GM12864 (cell line): ENCODE data around the gene ATF7.
"Not testable (repeated sequence)": the region's sequence is repeated elsewhere in the genome, so short reads cannot be mapped to it uniquely, and the experiment has no call there.

ENCODE experiments used
- DNase-seq: peaks from one replicate; pipeline ENCODE4 v3.0.0-alpha.2; 2011; ENCODE audit warnings: low read depth
- H3K4me3 ChIP-seq: 2 replicates; pipeline ENCODE4 v1.5.1; 2011; ENCODE audit warnings: mild to moderate bottlenecking, low read depth, low read length, control low read depth
- TF ChIP-seq, protein P1 (sequence below): IDR thresholded peaks from 2 replicates; pipeline ENCODE4 v1.5.1; 2011; ENCODE audit warnings: low read depth, mild to moderate bottlenecking, moderate library complexity, low read length, control low read depth, inconsistent platforms; ENCODE audit errors: missing control alignments

ATF7 gene

DNA sequence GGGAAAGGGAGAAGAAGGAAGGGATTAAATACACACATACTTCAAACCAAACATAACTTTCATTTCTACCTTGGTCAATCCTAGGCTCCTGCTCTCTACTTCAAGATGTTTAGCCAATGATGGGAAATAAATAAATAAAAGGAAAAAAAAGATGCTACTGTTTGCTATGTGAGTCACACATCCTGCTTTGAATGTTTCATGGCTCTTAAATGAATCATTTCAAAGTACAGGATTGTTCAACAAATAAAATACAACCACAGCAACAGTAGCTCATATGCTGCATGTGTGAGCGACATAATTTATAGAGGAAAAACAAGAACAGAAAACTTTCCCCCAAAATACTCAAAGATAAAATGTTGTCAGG lies 64.6 kb downstream of the ATF7 start:
- TF ChIP-seq, protein P1, sequence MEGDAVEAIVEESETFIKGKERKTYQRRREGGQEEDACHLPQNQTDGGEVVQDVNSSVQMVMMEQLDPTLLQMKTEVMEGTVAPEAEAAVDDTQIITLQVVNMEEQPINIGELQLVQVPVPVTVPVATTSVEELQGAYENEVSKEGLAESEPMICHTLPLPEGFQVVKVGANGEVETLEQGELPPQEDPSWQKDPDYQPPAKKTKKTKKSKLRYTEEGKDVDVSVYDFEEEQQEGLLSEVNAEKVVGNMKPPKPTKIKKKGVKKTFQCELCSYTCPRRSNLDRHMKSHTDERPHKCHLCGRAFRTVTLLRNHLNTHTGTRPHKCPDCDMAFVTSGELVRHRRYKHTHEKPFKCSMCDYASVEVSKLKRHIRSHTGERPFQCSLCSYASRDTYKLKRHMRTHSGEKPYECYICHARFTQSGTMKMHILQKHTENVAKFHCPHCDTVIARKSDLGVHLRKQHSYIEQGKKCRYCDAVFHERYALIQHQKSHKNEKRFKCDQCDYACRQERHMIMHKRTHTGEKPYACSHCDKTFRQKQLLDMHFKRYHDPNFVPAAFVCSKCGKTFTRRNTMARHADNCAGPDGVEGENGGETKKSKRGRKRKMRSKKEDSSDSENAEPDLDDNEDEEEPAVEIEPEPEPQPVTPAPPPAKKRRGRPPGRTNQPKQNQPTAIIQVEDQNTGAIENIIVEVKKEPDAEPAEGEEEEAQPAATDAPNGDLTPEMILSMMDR: no peak
- no peak overlapping the region for H3K4me3 ChIP-seq
- DNase-seq: no peak

DNA sequence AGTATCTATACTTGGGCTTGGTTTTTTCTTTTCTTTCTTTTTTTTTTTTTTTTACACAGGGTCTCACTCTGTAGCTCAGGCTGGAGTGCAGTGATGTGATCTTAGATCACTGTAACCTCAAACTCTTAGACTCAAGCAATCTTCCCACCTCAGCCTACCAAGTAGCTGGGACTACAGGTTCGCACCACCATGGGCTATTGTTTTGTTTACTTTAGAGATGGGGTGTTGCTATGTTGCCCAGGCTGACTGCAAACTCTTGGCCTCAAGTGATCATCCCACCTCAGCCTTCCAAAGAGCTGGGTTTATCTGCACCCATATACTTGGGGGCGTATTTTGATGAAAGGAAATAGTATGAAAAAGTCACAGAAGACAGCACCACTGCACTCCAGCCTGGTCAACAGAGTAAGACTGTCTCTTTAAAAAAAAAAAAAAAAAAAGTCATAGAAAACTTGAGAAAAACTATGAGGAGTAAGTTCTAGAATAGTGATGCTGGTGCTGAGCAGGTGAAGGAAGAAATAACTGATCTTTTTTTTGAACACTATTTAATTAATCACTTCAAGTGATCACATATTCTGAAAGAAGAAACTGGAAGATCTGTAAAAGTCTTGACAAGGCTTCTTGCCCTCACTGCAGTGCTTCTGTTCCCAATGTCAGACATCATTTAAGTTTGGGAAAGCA lies 65.1 kb downstream of the ATF7 start:
- H3K4me3 ChIP-seq: no peak overlapping the region

DNA sequence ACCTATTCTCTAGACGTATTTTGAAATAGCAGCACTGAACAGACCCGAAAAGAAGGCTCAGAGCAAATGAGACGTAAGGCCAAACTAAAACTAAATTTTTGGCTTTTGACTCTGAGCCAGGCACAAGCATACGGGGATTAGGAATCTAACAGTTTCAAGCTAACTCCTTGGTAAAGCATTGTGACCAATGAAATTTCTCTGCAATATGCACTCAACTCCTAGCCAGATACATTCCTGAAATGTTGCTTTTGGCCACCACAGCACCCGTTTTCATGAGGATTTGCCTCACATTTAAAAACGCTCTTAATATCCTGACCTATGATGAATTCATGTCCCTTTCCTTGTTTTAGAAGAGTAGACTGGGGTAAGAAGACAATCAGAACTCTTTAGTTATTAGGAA lies 65.8 kb downstream of the ATF7 start:
- DNase-seq: no peak
- no peak overlapping the region for H3K4me3 ChIP-seq
- TF ChIP-seq, protein P1: no peak

More for the DNA sequence above, 65.1 kb downstream of the ATF7 start:
- TF ChIP-seq, protein P1: no peak
- DNase-seq: no peak

DNA sequence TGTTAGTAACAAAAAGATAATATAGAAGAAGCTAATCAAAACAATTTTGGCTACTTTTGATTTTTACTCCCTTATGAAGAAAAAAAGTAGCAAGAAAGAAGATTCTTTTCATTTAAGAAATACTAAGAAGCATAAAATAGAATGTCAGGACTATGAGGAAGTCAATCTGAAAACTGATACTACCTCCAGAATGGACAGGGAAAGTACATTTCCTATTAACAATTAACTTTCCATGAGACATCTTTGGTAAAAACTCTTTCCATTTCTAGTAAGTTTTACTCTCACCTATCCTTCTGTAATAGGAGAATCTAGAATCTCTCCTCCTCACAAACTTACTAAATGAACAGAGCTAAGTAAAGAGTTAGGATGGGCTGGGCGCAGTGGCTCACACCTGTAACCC lies 67.6 kb downstream of the ATF7 start:
- no peak for DNase-seq
- H3K4me3 ChIP-seq: no peak overlapping the region
- TF ChIP-seq, protein P1: no peak

DNA sequence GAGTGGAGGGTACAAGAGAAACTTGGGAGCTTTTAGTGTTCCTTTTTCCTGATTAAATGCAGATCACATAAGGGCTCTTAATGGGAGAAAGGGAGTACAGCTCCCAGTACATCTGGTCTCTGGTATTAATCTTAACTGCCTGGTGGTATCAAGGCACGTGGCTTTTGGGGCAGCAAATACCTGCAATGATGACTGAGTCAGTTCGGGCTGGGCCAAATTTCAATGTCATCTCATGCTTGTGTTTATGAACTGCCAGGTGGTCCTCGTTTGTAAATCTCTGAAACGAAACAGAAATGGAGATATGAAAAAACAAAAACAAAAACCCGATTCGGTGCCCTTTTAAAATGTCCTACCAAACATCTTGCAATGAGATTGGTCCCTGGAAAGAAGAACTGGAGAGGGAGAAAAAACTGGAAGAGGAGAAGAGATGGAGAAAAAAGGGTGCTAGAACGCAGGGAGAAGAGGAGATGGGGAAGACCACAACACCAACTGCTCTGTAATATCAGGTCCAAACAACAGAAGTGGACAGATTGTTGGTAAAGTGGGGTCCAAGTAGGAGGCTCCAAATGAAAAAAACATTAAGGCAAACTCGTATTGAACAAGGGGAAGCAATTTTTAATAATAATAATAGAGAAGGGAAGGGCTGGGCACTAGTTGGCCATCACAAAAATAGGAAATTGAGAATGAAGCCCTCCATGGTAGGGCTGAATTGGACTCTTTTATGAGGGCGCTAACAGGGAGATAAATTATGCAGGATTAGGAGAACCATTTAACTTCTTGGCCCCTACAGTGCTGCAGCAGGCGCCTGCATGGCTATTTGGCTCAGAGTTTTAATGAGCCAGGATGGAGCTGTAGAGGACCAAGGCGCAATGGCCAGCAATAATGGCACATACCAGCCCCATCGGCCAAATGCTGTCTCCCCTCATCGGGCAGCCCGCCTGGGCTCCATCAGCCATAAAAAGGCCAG lies 73.5 kb downstream of the ATF7 start:
- no peak for DNase-seq
- TF ChIP-seq, protein P1: no peak
- H3K4me3 ChIP-seq: no peak overlapping the region

DNA sequence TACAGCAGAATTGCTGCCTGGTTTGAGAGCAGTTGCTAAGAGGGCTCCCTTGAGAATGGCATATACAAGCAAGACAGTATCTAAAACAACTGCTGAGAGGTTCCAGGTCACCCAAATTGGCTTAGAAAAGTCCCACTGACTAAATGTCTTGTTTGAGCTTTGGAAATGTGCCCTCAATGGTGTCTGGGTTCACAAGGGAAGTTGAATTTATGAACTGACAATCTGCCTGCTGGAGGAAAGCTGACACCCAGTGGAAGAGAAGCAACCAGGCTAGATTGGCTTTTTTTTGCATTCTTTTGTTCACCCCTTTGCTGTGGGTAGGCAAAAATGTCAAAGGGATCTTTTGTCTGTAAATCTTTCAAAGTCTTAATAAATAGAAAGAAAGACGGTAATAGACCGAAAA lies 74.3 kb downstream of the ATF7 start:
- DNase-seq: no peak
- TF ChIP-seq, protein P1: no peak
- H3K4me3 ChIP-seq: no peak overlapping the region

DNA sequence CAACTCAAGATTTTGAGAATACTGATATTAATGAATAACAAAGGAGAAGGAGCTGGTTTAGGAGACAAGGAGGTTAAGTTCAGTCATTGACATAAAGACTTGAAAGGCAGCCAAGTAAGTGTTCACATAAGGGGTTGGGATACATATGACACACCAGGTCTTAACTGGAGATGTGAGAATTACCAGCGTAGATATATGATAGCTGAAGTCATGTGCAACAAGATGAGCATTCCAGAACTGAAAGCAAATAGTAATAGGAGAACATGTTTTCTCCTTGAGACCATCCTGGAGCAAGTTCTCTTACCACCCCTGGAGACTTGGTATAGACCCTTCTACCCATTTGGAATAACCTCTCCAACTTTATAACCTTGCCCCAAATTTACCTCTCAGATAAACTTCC lies 75.6 kb downstream of the ATF7 start:
- TF ChIP-seq, protein P1: no peak
- no peak overlapping the region for H3K4me3 ChIP-seq
- DNase-seq: no peak

DNA sequence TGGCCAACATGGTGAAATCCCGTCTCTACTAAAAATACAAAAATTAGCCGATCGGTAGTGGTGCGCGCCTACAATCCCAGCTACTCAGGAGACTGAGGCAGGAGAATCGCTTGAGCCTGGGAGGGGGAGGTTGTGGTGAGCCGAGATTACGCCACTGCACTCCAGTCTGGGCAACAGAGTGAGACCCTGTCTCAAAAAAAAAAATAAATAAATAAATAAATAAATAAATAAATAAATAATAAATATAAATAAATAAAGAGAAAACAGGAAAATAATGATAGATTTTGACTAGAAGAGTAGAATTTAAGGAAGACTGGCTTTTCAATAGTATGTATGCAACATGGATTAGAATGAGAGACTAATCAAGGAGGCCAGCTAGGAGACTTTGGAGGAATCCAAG lies 76.1 kb downstream of the ATF7 start:
- not testable (repeated sequence) for DNase-seq, H3K4me3 ChIP-seq

DNA sequence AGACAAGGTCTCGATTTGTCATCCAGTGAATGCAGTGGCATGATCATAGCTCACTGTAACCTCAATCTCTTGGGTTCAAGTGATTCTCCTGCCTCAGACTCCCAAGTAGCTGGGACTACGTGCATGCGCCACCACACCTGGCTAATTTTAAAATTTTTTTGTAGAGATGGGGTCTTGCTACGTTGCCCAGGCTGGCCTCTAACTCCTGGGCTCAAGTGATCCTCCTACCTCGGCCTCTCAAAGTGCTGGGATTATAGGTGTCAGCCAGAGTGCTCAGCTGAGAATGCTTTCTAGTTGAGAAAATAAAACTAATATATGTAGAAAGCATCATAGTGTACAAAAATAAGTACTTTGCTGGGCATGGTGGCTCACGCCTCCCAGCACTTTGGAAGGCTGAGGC lies 77.8 kb downstream of the ATF7 start:
- H3K4me3 ChIP-seq, DNase-seq: not testable (repeated sequence)
